ENCODE data around the gene COX6A1.
A peak's percentile ranks its signal among the peaks of the same experiment; 100 is the strongest.

DNA sequence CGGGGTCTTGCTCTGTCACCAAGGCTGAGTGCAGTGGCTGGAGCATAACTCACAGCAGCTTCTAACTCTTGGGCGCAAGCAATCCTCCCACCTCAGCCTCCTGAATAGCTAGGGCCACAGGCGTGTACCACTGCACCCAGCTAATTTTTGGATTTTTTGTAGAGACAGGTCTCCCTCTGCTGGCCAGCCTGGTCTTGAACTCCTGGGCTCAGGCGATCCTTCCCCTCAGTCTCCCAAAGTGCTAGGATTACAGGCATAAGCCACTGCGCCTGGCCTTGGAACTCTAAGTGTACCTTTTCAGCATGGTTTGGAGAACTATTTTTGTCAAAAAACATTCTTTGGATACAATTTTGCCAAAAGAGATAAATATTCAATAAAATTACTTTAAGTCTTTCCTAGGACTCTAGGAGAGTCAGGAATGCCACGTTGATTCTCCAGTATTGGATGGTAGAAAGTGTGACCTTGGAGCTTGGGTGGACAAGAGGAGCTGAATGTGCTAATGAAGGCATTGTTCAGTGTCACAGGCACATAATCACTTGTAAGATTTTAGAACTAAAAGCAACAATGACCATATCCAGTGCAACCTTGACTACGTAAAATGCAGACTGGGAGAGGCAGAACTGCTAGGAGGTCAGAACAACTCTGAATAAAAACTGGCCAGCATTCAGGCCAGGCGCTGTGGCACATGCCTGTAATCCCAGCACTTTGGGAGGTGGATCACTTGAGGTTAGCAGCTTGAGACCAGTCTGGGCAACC lies 28.8 kb downstream of the COX6A1 start:
- TF ChIP-seq, protein P1, sequence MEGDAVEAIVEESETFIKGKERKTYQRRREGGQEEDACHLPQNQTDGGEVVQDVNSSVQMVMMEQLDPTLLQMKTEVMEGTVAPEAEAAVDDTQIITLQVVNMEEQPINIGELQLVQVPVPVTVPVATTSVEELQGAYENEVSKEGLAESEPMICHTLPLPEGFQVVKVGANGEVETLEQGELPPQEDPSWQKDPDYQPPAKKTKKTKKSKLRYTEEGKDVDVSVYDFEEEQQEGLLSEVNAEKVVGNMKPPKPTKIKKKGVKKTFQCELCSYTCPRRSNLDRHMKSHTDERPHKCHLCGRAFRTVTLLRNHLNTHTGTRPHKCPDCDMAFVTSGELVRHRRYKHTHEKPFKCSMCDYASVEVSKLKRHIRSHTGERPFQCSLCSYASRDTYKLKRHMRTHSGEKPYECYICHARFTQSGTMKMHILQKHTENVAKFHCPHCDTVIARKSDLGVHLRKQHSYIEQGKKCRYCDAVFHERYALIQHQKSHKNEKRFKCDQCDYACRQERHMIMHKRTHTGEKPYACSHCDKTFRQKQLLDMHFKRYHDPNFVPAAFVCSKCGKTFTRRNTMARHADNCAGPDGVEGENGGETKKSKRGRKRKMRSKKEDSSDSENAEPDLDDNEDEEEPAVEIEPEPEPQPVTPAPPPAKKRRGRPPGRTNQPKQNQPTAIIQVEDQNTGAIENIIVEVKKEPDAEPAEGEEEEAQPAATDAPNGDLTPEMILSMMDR (conservative IDR thresholded peaks at IDR 0.05; ENCODE audit: low read depth in 2 of 2): peak; percentile 66 to 72
- TF ChIP-seq JUNB (IDR thresholded peaks at IDR 0.05; ENCODE audit: unreplicated experiment) (no peak), EZH2 (IDR thresholded peaks at IDR 0.05; ENCODE audit: low read depth, unreplicated experiment) (no peak), POLR2AphosphoS5 (IDR thresholded peaks at IDR 0.05; ENCODE audit: low read depth) (no peak), EZH2phosphoT487 (IDR thresholded peaks at IDR 0.05; ENCODE audit: unreplicated experiment) (no peak), STAT1 (IDR thresholded peaks at IDR 0.05; ENCODE audit: unreplicated experiment) (no peak), CREB1 (CRISPR knock-in tag; IDR thresholded peaks at IDR 0.05; ENCODE audit: low read depth) (no peak), ZNF331 (CRISPR knock-in tag; IDR thresholded peaks at IDR 0.05; ENCODE audit: low read depth) (no peak), ZNF114 (CRISPR knock-in tag; IDR thresholded peaks at IDR 0.05) (no peak), NANOG (IDR thresholded peaks at IDR 0.05; ENCODE audit: borderline replicate concordance) (no peak)
- TF ChIP-seq, protein P2, sequence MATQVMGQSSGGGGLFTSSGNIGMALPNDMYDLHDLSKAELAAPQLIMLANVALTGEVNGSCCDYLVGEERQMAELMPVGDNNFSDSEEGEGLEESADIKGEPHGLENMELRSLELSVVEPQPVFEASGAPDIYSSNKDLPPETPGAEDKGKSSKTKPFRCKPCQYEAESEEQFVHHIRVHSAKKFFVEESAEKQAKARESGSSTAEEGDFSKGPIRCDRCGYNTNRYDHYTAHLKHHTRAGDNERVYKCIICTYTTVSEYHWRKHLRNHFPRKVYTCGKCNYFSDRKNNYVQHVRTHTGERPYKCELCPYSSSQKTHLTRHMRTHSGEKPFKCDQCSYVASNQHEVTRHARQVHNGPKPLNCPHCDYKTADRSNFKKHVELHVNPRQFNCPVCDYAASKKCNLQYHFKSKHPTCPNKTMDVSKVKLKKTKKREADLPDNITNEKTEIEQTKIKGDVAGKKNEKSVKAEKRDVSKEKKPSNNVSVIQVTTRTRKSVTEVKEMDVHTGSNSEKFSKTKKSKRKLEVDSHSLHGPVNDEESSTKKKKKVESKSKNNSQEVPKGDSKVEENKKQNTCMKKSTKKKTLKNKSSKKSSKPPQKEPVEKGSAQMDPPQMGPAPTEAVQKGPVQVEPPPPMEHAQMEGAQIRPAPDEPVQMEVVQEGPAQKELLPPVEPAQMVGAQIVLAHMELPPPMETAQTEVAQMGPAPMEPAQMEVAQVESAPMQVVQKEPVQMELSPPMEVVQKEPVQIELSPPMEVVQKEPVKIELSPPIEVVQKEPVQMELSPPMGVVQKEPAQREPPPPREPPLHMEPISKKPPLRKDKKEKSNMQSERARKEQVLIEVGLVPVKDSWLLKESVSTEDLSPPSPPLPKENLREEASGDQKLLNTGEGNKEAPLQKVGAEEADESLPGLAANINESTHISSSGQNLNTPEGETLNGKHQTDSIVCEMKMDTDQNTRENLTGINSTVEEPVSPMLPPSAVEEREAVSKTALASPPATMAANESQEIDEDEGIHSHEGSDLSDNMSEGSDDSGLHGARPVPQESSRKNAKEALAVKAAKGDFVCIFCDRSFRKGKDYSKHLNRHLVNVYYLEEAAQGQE (IDR thresholded peaks at IDR 0.05; ENCODE audit: unreplicated experiment): no peak
- TF ChIP-seq, protein P3, sequence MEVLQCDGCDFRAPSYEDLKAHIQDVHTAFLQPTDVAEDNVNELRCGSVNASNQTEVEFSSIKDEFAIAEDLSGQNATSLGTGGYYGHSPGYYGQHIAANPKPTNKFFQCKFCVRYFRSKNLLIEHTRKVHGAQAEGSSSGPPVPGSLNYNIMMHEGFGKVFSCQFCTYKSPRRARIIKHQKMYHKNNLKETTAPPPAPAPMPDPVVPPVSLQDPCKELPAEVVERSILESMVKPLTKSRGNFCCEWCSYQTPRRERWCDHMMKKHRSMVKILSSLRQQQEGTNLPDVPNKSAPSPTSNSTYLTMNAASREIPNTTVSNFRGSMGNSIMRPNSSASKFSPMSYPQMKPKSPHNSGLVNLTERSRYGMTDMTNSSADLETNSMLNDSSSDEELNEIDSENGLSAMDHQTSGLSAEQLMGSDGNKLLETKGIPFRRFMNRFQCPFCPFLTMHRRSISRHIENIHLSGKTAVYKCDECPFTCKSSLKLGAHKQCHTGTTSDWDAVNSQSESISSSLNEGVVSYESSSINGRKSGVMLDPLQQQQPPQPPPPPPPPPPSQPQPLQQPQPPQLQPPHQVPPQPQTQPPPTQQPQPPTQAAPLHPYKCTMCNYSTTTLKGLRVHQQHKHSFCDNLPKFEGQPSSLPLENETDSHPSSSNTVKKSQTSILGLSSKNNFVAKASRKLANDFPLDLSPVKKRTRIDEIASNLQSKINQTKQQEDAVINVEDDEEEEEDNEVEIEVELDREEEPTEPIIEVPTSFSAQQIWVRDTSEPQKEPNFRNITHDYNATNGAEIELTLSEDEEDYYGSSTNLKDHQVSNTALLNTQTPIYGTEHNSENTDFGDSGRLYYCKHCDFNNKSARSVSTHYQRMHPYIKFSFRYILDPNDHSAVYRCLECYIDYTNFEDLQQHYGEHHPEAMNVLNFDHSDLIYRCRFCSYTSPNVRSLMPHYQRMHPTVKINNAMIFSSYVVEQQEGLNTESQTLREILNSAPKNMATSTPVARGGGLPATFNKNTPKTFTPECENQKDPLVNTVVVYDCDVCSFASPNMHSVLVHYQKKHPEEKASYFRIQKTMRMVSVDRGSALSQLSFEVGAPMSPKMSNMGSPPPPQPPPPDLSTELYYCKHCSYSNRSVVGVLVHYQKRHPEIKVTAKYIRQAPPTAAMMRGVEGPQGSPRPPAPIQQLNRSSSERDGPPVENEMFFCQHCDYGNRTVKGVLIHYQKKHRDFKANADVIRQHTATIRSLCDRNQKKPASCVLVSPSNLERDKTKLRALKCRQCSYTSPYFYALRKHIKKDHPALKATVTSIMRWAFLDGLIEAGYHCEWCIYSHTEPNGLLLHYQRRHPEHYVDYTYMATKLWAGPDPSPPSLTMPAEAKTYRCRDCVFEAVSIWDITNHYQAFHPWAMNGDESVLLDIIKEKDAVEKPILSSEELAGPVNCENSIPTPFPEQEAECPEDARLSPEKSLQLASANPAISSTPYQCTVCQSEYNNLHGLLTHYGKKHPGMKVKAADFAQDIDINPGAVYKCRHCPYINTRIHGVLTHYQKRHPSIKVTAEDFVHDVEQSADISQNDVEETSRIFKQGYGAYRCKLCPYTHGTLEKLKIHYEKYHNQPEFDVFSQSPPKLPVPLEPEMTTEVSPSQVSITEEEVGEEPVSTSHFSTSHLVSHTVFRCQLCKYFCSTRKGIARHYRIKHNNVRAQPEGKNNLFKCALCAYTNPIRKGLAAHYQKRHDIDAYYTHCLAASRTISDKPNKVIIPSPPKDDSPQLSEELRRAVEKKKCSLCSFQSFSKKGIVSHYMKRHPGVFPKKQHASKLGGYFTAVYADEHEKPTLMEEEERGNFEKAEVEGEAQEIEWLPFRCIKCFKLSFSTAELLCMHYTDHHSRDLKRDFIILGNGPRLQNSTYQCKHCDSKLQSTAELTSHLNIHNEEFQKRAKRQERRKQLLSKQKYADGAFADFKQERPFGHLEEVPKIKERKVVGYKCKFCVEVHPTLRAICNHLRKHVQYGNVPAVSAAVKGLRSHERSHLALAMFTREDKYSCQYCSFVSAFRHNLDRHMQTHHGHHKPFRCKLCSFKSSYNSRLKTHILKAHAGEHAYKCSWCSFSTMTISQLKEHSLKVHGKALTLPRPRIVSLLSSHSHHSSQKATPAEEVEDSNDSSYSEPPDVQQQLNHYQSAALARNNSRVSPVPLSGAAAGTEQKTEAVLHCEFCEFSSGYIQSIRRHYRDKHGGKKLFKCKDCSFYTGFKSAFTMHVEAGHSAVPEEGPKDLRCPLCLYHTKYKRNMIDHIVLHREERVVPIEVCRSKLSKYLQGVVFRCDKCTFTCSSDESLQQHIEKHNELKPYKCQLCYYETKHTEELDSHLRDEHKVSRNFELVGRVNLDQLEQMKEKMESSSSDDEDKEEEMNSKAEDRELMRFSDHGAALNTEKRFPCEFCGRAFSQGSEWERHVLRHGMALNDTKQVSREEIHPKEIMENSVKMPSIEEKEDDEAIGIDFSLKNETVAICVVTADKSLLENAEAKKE (CRISPR knock-in tag; IDR thresholded peaks at IDR 0.05): no peak
- TF ChIP-seq, protein P4, sequence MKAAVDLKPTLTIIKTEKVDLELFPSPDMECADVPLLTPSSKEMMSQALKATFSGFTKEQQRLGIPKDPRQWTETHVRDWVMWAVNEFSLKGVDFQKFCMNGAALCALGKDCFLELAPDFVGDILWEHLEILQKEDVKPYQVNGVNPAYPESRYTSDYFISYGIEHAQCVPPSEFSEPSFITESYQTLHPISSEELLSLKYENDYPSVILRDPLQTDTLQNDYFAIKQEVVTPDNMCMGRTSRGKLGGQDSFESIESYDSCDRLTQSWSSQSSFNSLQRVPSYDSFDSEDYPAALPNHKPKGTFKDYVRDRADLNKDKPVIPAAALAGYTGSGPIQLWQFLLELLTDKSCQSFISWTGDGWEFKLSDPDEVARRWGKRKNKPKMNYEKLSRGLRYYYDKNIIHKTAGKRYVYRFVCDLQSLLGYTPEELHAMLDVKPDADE (IDR thresholded peaks at IDR 0.05): no peak
